Coronary artery (tissue), 2 donors: Measurements from ENCODE around the gene CTNS.

ENCODE experiments used
- DNase-seq: peaks from one replicate; pipeline ENCODE4 v3.0.0-alpha.2; 2017; ENCODE audit warnings: low spot score
- H3K27ac ChIP-seq, 2 donors: fragments of 200-600 bp; sonication (generic); one replicate each; pipeline ENCODE4 v1.5.1; 2016 to 2019
- H3K4me3 ChIP-seq: fragments of 200-600 bp; sonication (generic); 2 replicates; pipeline ENCODE4 v1.5.1; 2016; ENCODE audit warnings: mild to moderate bottlenecking, moderate library complexity
- TF ChIP-seq, protein P1 (sequence below): fragments of 200-600 bp; sonication (generic); IDR thresholded peaks from one replicate; pipeline ENCODE4 v1.5.1; 2019; ENCODE audit warnings: antibody characterized with exemption

Gene CTNS

DNA sequence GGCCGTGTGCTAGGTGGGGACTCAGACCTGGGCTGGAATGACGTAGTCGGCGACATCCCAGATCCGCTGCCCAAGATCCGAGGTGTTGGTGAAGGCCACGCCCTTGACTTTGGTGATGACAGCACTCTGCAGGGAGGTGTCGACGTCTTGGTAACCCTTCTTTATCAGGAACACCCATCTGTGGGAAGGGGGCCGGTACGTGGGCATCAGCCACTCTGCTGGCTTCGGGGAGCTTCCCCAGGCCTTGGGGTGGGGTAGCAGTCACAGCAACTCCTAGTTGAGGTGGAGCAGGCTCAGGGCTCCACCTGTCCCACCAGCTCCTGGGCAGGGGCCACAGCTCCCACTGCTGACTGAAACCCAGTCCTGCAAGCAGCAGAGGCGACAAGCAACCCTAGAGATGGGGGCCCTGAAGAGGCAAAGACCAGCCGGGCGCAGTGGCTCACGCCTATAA, 55.1 kb downstream of the CTNS start:
- no peak for DNase-seq
- H3K4me3 ChIP-seq = no peak overlapping the region
- TF ChIP-seq, protein P1, sequence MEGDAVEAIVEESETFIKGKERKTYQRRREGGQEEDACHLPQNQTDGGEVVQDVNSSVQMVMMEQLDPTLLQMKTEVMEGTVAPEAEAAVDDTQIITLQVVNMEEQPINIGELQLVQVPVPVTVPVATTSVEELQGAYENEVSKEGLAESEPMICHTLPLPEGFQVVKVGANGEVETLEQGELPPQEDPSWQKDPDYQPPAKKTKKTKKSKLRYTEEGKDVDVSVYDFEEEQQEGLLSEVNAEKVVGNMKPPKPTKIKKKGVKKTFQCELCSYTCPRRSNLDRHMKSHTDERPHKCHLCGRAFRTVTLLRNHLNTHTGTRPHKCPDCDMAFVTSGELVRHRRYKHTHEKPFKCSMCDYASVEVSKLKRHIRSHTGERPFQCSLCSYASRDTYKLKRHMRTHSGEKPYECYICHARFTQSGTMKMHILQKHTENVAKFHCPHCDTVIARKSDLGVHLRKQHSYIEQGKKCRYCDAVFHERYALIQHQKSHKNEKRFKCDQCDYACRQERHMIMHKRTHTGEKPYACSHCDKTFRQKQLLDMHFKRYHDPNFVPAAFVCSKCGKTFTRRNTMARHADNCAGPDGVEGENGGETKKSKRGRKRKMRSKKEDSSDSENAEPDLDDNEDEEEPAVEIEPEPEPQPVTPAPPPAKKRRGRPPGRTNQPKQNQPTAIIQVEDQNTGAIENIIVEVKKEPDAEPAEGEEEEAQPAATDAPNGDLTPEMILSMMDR = no peak
- no peak overlapping the region for H3K27ac ChIP-seq

DNA sequence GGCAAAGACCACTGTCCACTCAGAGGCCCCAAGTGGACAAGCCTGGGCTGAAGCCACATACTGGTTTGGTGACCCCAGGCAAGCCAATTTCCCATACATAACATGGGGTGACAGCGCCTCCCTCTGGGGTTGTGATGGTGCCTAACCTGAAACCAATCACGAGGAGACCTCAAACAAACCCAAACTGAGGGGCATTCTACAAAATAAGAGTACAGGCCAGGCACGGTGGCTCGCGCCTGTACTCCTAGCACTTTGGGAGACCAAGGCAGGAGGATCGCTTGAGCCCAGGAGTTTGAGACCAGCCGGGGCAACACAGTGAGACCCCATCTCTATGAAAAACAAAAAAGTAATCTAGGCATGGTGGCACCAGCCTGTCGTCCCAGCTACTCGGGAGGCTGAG, 55.8 kb downstream of the CTNS start:
- TF ChIP-seq, protein P1 = no peak
- Histone ChIP-seq H3K27ac (no peak overlapping the region), H3K4me3 (no peak overlapping the region)
- DNase-seq = no peak

DNA sequence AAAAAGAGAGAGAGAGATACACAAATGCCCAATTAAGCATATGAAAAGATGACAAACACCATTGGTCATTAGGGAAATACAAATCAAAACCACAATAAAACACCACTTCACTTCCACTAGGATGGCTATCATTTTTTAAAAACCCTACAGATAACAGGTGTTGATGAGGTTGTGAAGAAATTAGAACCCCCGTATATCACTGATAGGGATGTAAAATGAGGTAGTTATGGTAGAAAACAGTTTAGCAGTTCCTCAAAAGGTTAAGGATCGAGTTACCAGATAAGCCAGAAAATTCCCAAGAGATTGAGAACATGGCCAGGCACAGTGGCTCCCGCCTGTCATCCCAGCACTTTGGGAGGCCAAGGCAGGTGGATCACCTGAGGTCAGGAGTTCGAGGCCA, 56.6 kb downstream of the CTNS start:
- Histone ChIP-seq H3K27ac (no peak overlapping the region), H3K4me3 (no peak overlapping the region)
- DNase-seq = no peak
- TF ChIP-seq, protein P1 = no peak

DNA sequence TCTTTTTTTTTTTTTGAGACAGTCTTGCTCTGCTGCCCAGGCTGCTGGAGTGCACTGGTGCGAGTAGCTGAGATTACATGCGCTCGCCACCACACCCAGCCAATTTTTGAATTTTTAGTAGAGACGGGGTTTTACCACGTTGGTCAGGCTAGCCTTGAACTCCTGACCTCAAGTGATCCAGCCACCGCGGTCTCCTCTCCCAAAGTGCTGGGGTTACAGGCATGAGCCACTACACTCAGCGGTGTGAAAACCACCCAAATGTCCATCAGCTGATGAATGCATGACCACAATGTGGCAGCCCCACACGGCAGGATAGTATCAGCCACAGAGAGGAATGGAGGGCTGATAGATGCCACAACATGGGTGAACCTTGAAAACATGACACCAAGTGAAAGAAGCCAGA, 57.3 kb downstream of the CTNS start:
- H3K27ac ChIP-seq = no peak overlapping the region
- DNase-seq = no peak
- H3K4me3 ChIP-seq = no peak overlapping the region
- TF ChIP-seq, protein P1 = no peak

DNA sequence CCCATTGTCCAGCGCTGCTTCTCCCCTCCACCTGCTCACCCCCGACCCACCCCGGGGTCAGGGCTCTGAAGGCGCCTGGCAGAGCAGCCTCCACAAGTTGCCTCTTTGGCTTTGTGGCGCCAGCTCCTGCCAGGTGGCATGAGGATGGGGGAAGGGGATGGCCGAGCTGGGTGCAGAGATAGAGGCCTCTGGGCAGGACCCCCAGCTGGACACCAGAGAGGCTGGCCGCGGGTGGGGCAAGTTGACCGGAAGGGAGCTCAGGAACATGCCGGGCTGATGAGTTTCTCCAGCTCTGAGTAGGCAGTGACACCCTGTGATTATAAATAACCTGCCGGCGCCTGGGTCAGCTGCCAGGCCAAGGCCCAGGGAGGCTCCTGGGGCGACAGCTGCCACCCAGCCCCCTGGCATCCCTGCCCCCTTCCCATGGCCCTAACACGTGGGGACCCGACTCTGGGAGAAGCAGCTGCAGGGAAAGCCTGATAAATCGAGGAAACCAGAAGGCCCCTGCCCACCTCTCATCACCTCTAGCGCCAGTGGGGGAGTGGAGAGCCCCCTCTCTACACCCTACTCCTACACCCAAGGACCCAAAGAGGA, 58.7 kb downstream of the CTNS start:
- Histone ChIP-seq H3K4me3 (peak overlapping the region; percentile 70), H3K27ac (no peak overlapping the region)
- TF ChIP-seq, protein P1 = no peak
- DNase-seq = no peak

DNA sequence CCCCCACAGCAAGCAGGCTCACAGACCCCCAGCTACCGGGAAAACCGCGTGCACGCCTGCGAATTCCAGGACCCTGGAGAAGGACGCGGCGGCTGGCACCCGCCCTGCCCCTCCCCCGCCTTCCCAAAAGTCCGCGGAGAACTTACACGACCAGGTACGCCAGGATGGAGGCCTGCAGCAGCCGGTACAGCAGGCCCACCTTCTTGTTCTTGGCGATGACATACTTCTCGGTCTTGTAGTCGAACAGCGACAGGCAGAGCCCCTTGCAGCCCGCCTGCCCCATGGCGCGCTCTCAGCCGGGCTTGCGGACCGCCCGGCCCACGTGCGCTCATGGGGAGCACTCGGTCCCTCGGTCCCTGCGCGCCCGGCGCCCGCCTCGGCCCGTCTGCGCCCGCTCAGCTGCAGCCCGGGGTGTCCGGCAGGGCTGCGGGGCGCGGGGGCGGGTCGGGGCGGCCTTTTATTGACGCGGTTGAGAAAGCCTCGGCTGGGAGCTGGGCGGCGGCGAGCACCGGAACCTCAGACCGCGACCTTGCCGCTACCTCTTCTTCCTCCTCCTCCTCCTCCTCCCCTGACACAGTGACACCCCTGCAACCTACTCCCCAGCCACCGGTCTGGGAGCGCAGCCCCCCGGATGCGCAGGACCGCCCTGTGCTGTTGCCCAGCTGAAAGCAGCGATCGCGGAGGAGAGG, 59.3 kb downstream of the CTNS start, which contains the start of gene P2RX5:
P2RX5 (minus strand) TSS at position 433 of the 689 bp plus-strand sequence; CDS start at position 283, 150 bp downstream.
- Histone ChIP-seq H3K27ac (no peak within 1 kb of the TSS), H3K4me3 (peak within 1 kb of the TSS; percentile 70)
- DNase-seq = no peak
- TF ChIP-seq, protein P1 = no peak

DNA sequence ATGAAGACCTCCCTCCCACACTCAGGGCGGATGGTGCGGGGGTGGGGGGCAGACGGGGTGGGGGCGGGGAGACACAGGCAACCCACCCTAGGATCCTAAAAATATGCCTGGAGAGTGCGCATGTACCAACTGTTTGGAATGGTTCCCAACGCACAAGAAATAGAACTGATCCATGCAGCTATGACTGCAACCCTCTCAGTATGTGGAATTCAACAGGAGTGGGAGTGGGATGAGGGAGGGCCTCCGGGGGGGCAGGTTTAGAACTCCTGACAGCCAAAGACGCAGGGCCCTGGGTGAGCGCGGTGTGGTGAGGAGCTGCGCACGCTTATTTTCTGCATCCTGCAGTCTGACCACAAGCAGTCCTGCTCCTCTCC, 60.5 kb downstream of the CTNS start:
- TF ChIP-seq, protein P1 = no peak
- DNase-seq = no peak
- H3K4me3 ChIP-seq = no peak overlapping the region
- H3K27ac ChIP-seq = no peak overlapping the region
